Karpas-422 (cell line): ENCODE measurements around the gene NAGS. TPM values are rescaled to one million over a fixed set of nuclear protein-coding genes. Genes with fewer than 3 reads are reported as not detected.
"Not testable (repeated sequence)": the region's sequence is repeated elsewhere in the genome, so short reads cannot be mapped to it uniquely, and the experiment has no call there.

Source experiments
- DNase-seq: peaks from one replicate; pipeline ENCODE4 v3.0.0-alpha.2; 2015
- H2AFZ ChIP-seq: fragments of 200-600 bp; sonication (generic); 2 replicates; pipeline ENCODE4 v1.6.1; 2014; ENCODE audit warnings: antibody characterized with exemption, low read length, mixed read lengths
- H3K27ac ChIP-seq: fragments of 200-600 bp; sonication (generic); 2 replicates; pipeline ENCODE4 v1.5.1; 2014; ENCODE audit warnings: mild to moderate bottlenecking, low read length, moderate library complexity
- H3K27me3 ChIP-seq: fragments of 200-600 bp; sonication (generic); 2 replicates; pipeline ENCODE4 v1.6.1; 2014; ENCODE audit warnings: low read length, mixed read lengths
- H3K36me3 ChIP-seq: fragments of 200-600 bp; sonication (generic); 2 replicates; pipeline ENCODE4 v1.6.1; 2014; ENCODE audit warnings: low read length, mixed read lengths; ENCODE audit not compliant: insufficient read depth
- H3K4me1 ChIP-seq: fragments of 200-600 bp; sonication (generic); 2 replicates; pipeline ENCODE4 v1.6.1; 2014; ENCODE audit warnings: mild to moderate bottlenecking, low read length, mixed read lengths
- H3K4me2 ChIP-seq: fragments of 200-600 bp; sonication (generic); 2 replicates; pipeline ENCODE4 v1.6.1; 2014; ENCODE audit warnings: low read length, low read depth, mild to moderate bottlenecking; ENCODE audit not compliant: poor library complexity, severe bottlenecking
- H3K4me3 ChIP-seq: fragments of 200-600 bp; sonication (generic); 2 replicates; pipeline ENCODE4 v1.5.1; 2014; ENCODE audit warnings: mild to moderate bottlenecking, antibody characterized with exemption, low read length, mixed read lengths
- H3K79me2 ChIP-seq: fragments of 200-600 bp; sonication (generic); 2 replicates; pipeline ENCODE4 v1.6.1; 2014; ENCODE audit warnings: mild to moderate bottlenecking, low read length, mixed read lengths
- H3K9ac ChIP-seq: fragments of 200-600 bp; sonication (generic); 2 replicates; pipeline ENCODE4 v1.6.0; 2014; ENCODE audit warnings: low read length
- H3K9me2 ChIP-seq: fragments of 200-600 bp; sonication (generic), shearing (Covaris generic); replicated peaks from 2 replicates; pipeline ENCODE4 v1.6.0; 2014; ENCODE audit warnings: mild to moderate bottlenecking, low read length, moderate library complexity; ENCODE audit not compliant: insufficient read depth
- H3K9me3 ChIP-seq: fragments of 300-700, 200-600 bp; sonication (generic); 2 replicates; pipeline ENCODE4 v1.6.1; 2014; ENCODE audit warnings: low read length, mixed read lengths
- H4K20me1 ChIP-seq: fragments of 200-600 bp; sonication (generic); 2 replicates; pipeline ENCODE4 v1.6.1; 2014; ENCODE audit warnings: mild to moderate bottlenecking, antibody characterized with exemption, low read length, low read depth; ENCODE audit not compliant: insufficient read depth
- total RNA-seq: library from RNA; depleted of rRNA; stranded (reverse); fragments of >200 nt; shearing (Covaris generic); gene quantifications from 2 replicates; pipeline ENCODE4 v1.2.3, GENCODE V29; 2014; ENCODE audit warnings: low replicate concordance

The NAGS gene
- total RNA-seq, 1 experiment from 2014 or later = 4.3 TPM

DNA sequence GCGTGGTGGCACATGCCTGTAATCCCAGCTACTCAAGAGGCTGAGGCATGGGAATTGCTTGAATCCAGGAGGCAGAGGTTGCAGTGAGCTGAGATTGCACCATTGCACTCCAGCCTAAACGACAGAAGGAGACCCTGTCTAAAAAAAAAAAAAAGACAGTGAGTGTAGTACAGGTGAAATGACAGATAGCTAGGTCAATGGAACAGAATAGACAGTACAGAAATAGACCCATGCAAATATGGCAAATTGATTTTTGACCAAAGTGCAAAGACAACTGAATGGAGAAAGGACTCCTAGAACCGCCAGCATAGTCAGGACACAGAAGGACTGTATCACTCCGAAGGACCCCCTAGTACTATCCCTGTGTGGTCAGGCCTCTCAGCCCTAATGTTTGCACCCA, 34.1 kb upstream of the NAGS start:
- Histone ChIP-seq H2AFZ (no peak overlapping the region), H3K27ac (no peak overlapping the region), H3K9ac (no peak overlapping the region), H3K27me3 (no peaks in the 10 kb centered on the region), H3K4me2 (no peak overlapping the region), H3K9me3 (no peaks in the 10 kb centered on the region), H4K20me1 (no peaks in the 10 kb centered on the region), H3K79me2 (no peaks in the 10 kb centered on the region), H3K4me1 (no peaks in the 10 kb centered on the region), H3K9me2 (no peaks in the 10 kb centered on the region), H3K36me3 (no peaks in the 10 kb centered on the region), H3K4me3 (no peak overlapping the region)
- DNase-seq = no peak

DNA sequence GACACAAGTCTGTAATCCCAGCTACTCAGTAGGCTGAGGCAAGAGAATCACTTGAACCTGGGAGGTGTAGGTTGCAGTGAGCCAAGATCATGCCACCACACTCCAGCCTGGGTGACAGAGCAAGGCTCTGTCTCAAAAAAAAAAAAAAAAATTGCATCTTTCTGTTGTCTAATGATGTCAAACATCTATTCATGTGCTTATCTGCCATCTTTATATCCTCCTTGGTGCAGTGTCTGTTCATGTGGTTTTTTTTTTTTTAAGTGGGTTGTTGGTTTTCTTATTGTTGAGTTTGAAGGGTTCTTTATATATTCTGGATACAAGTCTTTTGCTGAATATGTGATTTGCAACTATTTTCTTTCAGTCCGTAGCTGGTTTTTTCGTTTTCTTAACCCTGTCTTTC, 33.0 kb upstream of the NAGS start:
- H3K4me3 ChIP-seq, DNase-seq, H3K36me3 ChIP-seq, H3K4me2 ChIP-seq, H3K27me3 ChIP-seq, H2AFZ ChIP-seq, H3K4me1 ChIP-seq, H3K79me2 ChIP-seq, H3K9ac ChIP-seq, H3K9me2 ChIP-seq, H3K27ac ChIP-seq, H4K20me1 ChIP-seq, H3K9me3 ChIP-seq: not testable (repeated sequence)

DNA sequence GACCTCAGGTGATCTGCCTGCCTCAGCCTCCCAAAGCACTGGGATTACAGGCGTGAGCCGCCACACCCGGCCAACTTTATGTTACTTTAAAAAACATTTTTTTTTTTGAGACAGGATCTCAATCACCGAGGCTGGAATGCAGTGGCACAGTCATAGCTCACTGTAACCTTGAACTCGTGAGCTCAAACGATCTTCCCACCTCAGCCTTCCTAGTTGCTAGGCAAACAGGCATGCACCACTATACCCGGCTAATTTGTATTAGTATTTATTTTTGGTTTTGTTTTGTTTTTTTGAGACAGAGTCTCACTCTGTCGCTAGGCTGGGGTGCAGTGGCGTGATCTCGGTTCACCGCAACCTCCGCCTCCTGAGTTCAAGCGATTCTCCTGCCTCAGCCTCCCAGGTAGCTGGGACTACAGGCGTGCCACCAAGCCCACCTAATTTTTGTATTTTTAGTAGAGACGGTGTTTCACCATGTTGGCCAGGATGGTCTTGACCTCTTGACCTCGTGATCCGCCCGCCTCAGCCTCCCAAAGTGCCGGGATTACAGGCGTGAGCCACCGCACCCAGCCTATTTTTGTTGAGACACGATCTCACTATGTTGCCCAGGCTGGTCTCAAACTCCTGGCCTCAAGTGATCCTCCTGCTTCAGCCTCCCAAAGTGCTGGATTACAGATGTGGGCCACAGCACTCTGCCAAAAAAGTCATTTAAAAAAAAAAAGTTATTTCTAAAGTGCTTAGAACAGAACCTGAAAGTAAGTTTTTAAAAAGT, 31.8 kb upstream of the NAGS start:
- H4K20me1 ChIP-seq = not testable (repeated sequence)

DNA sequence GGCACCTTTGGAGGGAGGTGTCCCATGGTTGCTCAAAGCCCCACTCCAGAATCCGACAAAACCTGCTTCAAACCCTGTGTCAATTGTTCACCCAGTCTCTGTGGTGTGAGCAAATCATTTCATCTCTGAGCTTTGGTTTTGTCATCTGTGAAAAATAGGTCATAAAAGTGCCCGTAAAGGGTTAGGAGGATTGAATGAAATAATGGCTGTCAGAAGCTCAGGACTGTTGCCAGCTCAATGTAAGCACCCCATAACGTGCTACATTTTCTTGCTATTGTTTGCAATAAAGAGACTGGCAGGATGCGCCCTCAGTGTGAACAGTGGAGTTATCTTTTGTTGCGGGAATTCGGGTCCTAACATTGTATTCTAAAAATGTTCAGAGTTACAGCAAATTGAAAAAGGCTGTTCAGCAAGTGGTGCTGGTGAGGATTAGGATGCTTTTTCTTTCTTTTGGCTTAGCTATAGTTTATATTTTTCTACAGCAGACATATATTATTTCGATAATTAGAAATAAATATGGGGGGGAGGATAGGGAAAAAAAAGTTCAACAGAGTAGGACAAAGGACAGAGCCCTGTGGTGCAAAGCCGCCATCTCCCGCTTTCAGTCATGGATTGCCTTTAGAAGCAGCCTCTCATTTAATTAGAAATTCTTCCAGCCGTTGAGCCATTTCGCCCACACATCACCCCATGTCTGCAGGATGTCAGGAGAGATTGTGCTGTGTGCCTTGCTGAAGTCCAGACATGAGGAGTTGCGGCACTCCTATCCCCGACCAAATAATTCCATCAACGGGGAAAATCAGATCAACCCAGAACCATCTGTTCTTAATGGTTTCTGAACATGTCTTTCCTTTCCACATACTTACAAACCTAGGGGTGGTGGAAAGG, 29.8 kb upstream of the NAGS start:
- no peak overlapping the region for H3K4me2 ChIP-seq
- no peak overlapping the region for H3K27ac ChIP-seq
- no peaks in the 10 kb centered on the region for H3K9me3 ChIP-seq
- no peaks in the 10 kb centered on the region for H3K79me2 ChIP-seq
- H3K4me1 ChIP-seq = no peaks in the 10 kb centered on the region
- DNase-seq = no peak
- H2AFZ ChIP-seq = no peak overlapping the region
- H3K27me3 ChIP-seq = no peaks in the 10 kb centered on the region
- H3K9me2 ChIP-seq = no peaks in the 10 kb centered on the region
- no peaks in the 10 kb centered on the region for H4K20me1 ChIP-seq
- H3K4me3 ChIP-seq = no peak overlapping the region
- no peak overlapping the region for H3K9ac ChIP-seq
- no peaks in the 10 kb centered on the region for H3K36me3 ChIP-seq

More for the DNA sequence above, 31.8 kb upstream of the NAGS start:
- H3K4me3 ChIP-seq, H3K4me2 ChIP-seq, H3K27me3 ChIP-seq, H3K36me3 ChIP-seq, H3K9ac ChIP-seq, H3K27ac ChIP-seq, H3K9me3 ChIP-seq, H2AFZ ChIP-seq, DNase-seq, H3K79me2 ChIP-seq, H3K9me2 ChIP-seq, H3K4me1 ChIP-seq: not testable (repeated sequence)

DNA sequence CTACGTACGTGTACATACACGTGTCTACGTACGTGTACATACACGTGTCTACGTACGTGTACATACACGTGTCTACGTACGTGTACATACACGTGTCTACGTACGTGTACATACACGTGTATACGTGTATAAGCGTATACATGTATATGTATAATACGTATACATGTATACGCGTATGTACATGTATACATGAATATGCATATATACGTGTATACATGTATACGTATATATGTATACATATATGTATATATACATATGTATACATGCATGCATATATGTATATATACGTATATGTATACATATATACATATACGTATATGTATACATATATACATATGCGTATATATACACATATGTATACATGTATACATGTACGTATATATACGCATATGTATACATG, 28.5 kb upstream of the NAGS start:
- Histone ChIP-seq H3K27me3 (no peaks in the 10 kb centered on the region), H3K9me2 (no peaks in the 10 kb centered on the region), H3K36me3 (no peaks in the 10 kb centered on the region)

DNA sequence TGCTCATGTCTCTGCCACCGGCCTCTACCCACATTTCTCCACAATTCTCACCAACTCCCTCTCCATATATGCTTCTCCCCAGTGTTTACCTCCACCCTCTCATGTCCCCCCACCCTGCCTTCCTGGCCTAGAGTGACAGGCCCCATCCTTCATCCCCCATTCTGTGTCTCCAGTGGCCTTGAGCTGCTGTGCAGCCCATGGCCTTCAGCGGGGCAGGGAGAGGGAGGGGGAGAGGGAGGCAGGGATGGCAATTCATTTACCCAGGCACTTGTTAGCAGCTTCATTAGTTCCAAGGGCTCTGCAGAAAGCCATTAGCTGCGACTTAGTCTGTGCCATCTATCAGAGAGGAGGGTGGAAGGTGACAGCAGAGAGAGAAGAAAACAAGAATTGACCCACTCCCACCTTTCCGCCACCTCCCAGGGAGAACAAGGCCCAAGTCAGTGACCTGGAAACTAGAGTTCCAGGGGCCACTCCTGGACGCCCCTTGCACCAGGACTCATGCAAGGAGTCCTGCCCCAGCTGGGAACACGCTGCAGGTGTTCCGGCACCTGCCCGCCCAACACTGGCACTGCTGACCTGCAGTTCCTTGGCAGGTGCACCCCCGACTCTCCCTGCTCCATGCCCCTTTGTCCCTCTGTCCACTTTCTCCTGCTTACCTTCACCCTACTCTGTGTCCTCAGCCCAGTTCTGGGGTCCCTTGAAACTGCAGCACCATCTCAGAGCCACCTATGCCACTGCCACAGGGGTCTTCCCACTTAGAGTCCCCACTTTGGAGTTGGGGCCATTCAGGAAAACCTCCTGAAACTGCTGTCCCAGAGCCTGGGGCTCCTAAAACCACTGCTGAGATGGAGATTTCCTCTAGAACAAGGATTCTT, 27.2 kb upstream of the NAGS start:
- DNase-seq = no peak
- no peaks in the 10 kb centered on the region for H3K36me3 ChIP-seq
- no peaks in the 10 kb centered on the region for H4K20me1 ChIP-seq
- H3K4me2 ChIP-seq = no peak overlapping the region
- H3K4me3 ChIP-seq = no peak overlapping the region
- no peaks in the 10 kb centered on the region for H3K9me3 ChIP-seq
- H2AFZ ChIP-seq = no peak overlapping the region
- H3K9me2 ChIP-seq = no peaks in the 10 kb centered on the region
- no peaks in the 10 kb centered on the region for H3K79me2 ChIP-seq
- no peaks in the 10 kb centered on the region for H3K27me3 ChIP-seq
- H3K4me1 ChIP-seq = no peaks in the 10 kb centered on the region
- no peak overlapping the region for H3K9ac ChIP-seq
- H3K27ac ChIP-seq = no peak overlapping the region

More for the DNA sequence above, 28.5 kb upstream of the NAGS start:
- no peak for DNase-seq
- H3K4me3 ChIP-seq = no peak overlapping the region
- H2AFZ ChIP-seq = no peak overlapping the region
- H3K9me3 ChIP-seq = no peaks in the 10 kb centered on the region
- no peak overlapping the region for H3K27ac ChIP-seq
- H3K79me2 ChIP-seq = no peaks in the 10 kb centered on the region
- no peak overlapping the region for H3K9ac ChIP-seq
- H3K4me2 ChIP-seq = no peak overlapping the region
- no peaks in the 10 kb centered on the region for H4K20me1 ChIP-seq
- H3K4me1 ChIP-seq = no peaks in the 10 kb centered on the region

DNA sequence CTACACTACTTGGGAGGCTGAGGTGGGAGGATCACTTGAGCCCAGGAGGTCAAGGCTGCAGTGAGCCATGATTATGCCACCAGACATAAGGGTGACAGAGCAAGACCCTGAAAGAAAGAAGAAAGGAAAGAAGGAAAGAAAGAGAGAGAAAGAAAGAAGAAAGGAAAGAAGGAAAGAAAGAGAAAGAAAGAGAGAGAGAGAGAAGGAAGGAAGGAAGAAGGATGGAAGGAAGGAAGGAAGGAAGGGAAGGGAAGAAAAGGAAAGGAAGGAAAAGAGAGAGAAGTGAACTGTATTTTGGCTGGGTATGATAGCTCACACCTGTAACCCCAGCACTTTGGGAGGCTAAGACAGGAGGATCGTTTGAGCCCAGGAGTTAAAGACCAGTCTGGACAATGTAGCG, 26.3 kb upstream of the NAGS start:
- Histone ChIP-seq H3K9me2 (no peaks in the 10 kb centered on the region), H3K27ac (no peak overlapping the region), H3K9ac (no peak overlapping the region), H4K20me1 (no peaks in the 10 kb centered on the region), H3K27me3 (no peaks in the 10 kb centered on the region), H3K79me2 (no peaks in the 10 kb centered on the region), H3K4me3 (no peak overlapping the region), H2AFZ (no peak overlapping the region), H3K9me3 (no peaks in the 10 kb centered on the region), H3K4me2 (no peak overlapping the region), H3K4me1 (no peaks in the 10 kb centered on the region), H3K36me3 (no peaks in the 10 kb centered on the region)
- DNase-seq = no peak

DNA sequence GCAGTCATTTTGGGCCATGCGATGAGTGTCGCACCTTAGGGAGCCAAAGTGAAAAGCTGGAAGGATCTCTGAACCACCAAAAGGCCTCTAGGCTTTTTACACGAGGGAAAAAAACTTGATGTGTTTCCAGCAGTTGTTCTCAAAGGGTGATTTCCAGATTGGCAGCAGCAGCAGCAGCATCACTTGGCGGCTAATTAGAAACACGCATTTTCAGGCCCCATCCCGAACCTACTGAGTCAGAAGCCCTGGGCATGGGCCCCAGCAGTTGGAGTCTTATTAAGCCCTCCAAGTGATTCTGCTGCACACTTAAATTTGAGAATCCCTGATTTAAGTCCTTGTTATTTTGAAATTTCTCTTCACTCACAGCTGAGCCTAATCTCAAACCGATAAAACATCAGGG, 25.4 kb upstream of the NAGS start:
- DNase-seq = no peak
- no peaks in the 10 kb centered on the region for H3K4me1 ChIP-seq
- no peak overlapping the region for H3K27ac ChIP-seq
- no peak overlapping the region for H3K4me3 ChIP-seq
- no peaks in the 10 kb centered on the region for H3K9me2 ChIP-seq
- no peak overlapping the region for H3K9ac ChIP-seq
- H3K9me3 ChIP-seq = no peaks in the 10 kb centered on the region
- H3K4me2 ChIP-seq = no peak overlapping the region
- H2AFZ ChIP-seq = no peak overlapping the region
- no peaks in the 10 kb centered on the region for H3K27me3 ChIP-seq
- no peaks in the 10 kb centered on the region for H3K79me2 ChIP-seq
- H4K20me1 ChIP-seq = no peaks in the 10 kb centered on the region
- no peaks in the 10 kb centered on the region for H3K36me3 ChIP-seq
